DMS 273 treated with DMSO at 0.1 percent for 48 hours (cell line): Measurements from ENCODE around the gene CNTNAP5.

Experiments
- DNase-seq: peaks from one replicate; lab custom pipeline; 2025; lab: John Stamatoyannopoulos, UW

Gene CNTNAP5

DNA sequence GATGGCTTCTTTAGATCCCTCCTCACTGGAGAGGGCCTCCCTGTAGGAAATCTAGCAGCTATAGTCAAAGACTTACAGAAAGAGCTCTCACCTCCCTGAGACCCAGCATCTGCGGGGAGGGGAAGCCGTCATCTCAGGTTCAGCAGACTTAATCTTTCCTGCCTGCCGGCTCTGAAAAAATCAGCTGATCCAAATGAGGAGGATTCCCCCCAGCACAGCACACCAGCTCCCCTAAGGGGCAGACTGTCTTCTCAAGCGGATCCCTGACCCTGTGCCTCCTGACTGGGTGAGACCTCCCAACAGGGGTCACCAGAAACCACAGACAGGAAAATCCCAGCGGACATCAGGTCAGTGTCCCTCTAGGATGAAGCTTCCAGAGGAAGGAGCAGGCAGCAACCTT is 601.9 kb downstream of the CNTNAP5 start:
- no peak for DNase-seq

DNA sequence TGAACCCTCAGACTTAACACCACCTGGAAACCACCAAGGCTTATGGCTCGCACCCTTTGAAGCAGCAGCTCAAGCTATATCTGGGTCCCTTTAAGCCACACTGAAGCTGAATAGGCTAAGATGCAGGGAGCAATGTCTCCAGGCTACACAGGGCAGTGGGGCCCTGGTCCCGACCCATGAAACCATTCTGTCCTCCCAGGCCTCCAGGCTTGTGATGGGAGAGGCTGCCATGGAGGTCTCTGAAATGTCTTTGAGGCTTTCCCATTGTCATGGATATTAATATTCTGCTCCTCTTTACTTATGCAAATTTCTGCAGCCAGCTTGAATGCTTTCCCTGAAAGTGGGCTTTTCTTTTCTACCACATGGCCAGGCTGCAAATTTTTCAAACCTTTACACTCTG is 608.7 kb downstream of the CNTNAP5 start:
- no peak for DNase-seq

DNA sequence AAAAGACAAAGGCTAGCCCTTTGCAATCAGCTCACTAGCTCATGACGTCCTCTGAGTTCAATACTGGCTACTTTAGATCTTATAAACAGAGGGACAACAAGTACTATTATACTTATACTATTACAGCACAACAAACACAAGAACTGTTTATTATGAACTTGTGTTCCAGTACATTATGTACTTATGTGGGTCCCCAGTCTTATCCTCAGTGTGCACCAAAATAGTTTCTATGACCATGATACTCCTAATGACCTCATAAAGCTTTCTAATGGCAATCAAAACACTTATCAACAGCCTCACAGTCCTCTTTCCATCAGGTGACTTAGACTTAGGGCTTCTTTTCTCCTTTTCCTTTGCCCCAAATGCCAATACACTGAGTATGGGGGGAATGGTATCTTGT is 614.4 kb downstream of the CNTNAP5 start:
- DNase-seq: no peak

GRCh38 chr2:124640221-124640750 is 615.2 kb downstream of the CNTNAP5 start:
- DNase-seq: no peak

- DNase-seq: no peak
These were observed 621.2 kb downstream of the CNTNAP5 start for GRCh38 chr2:124646166-124646815.

GRCh38 chr2:124647245-124647644 is 622.2 kb downstream of the CNTNAP5 start:
- DNase-seq: no peak

GRCh38 chr2:124647663-124648062 is 622.6 kb downstream of the CNTNAP5 start:
- no peak for DNase-seq

DNA sequence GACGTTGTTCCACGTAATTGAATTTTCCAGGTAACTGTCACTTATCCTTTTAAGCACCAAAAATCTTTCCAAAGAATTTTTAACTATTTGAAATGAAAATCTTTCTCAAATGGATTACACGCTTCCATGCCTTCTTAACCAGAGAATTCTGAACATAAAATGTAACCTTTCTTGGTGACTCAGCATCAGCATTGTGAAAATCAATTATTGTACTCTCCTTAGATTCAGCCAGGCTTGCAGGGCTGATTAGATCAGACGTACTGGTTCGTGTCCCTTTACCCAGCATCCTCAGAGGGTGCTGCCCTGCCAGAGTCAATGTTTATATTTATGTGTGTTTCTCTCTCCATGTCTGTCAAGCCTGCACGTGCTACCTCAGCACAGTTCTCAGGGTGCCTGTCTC is 623.9 kb downstream of the CNTNAP5 start:
- DNase-seq: no peak

DNA sequence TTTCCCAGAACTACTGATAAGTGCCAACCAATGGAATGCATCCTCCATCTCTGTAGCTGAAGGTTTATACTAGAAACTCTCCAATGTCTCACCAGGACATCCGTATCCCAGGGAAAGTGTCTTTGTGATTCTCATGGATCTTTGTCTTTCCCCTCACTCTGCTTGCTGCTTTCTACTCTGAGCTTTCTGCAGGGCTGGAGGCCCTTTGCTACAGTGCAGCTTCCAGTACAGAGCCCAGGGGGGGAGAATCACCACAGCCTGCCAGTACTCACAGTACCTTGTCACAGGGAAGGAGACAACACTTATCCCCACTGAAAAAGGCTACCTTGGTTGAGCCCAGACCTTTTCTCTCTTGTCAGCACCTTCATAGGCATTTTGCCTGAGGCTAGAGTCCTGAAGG is 627.0 kb downstream of the CNTNAP5 start:
- no peak for DNase-seq

DNA sequence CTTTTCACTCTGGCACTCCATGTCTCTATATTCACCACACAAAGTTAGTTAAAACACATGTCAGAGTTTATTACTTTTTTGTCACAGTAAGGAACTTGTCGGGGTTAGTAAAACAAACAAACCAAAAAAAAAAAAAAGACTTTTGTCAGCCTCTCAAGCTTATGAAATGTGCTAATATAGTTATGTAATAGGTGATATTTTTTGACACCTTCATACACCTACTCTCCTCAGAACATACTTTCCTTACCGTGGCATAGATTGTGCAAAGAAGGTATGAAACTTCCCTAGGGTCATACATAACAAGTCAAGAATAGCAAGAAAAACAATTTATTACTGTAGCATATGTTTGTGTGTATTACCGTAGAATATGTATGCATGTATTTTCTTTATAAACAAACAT is 633.3 kb downstream of the CNTNAP5 start:
- DNase-seq: no peak

GRCh38 chr2:124661558-124661957 is 636.5 kb downstream of the CNTNAP5 start:
- DNase-seq: no peak

DNA sequence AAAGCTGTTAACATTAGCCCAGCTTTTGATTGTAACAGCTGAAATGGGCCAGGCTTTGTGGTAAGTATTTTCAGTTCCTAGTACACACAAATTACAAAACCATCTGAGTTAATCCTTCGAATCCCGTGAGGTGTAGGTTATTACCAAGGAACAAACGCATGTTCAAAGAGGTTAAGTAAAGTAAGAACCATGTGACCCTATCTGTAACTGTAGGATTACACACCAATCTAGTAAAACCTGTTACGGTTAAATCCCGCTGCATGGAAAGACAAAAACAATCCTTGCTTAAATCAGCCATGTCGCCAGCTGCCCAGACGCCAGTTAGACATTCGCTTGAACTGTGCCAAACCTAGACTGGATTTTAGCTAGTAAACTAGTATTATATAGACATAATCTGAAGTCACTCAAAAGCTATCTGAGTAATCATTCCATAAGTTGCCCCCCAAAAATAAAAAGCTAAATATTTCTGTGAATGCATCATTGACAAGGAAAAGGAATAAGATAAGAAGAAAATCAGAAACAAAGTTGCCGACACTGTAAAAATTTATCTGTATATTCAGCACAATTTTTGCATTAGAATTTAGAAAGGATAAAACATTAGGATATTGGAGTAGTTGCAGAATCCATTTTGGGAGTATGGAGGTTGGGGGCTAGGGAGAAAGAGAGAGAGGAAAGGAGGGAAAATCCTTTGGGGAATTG is 638.0 kb downstream of the CNTNAP5 start:
- DNase-seq: no peak

- no peak for DNase-seq
These were observed 638.5 kb downstream of the CNTNAP5 start for GRCh38 chr2:124663645-124663997.

- DNase-seq: no peak
These were observed 639.3 kb downstream of the CNTNAP5 start for GRCh38 chr2:124664363-124664762.

GRCh38 chr2:124666976-124667375 is 641.9 kb downstream of the CNTNAP5 start:
- DNase-seq: no peak

- DNase-seq: no peak
These were observed 643.1 kb downstream of the CNTNAP5 start for GRCh38 chr2:124668161-124668560.

- DNase-seq: no peak
These were observed 645.1 kb downstream of the CNTNAP5 start for GRCh38 chr2:124670187-124670586.

- DNase-seq: no peak
These were observed 653.0 kb downstream of the CNTNAP5 start for GRCh38 chr2:124678043-124678442.

GRCh38 chr2:124683536-124684428 is 658.7 kb downstream of the CNTNAP5 start:
- DNase-seq: no peak

DNA sequence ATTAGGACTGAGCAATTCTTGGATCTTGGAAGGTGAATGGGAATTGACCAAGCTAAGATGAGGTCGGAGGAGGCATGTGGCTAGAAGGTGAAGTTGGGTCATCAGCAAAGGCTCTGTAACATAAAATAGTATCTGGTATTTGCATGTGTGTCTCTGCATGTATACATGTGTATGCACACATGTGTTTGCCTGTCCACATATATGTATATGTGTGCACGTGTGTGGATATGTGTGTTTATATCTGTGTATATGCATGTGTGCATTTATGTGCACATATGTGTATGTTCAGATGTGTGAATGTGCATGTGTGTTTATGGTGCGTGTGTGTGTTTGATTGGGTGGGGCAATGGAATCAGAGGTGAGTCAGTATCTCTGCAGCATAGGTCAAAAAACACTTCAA is 664.3 kb downstream of the CNTNAP5 start:
- DNase-seq: no peak

- DNase-seq: no peak
These were observed 667.1 kb downstream of the CNTNAP5 start for GRCh38 chr2:124692216-124692615.

GRCh38 chr2:124692707-124693106 is 667.6 kb downstream of the CNTNAP5 start:
- no peak for DNase-seq

DNA sequence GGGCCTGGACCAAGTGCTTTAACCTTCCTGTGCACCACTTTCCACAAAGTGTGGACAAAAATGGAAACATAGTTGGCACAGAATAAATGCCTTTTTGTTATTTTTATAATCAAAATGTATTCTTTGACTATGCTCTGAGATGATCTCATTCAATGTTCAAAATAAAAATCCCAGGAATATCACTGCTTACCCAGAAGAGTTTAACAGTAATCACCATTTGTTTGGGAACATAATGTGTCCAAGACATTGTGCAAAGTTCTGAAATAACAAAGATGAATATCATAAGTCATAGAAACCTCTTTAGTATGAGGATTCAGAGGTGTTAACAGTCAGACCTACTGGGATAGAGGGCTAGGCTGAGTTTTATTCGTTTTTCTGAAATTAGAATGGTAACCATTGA is 668.1 kb downstream of the CNTNAP5 start:
- DNase-seq: no peak
